ENCODE results near the gene KRTAP9-7.
"Not testable (repeated sequence)": the region's sequence is repeated elsewhere in the genome, so short reads cannot be mapped to it uniquely, and the experiment has no call there.

DNA sequence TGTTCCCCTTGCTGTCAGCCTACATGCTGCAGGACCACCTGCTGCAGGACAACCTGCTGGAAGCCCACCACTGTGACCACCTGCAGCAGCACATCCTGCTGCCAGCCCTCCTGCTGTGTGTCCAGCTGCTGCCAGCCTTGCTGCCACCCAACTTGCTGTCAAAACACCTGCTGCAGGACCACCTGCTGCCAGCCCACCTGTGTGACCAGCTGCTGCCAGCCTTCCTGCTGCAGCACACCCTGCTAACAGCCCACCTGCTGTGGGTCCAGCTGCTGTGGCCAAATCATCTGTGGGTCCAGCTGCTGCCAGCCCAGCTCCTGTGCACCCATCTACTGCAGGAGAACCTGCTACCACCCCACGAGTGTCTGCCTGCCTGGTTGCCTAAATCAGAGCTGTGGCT lies 4.2 kb upstream of the KRTAP9-7 start:
- TF ChIP-seq, protein P1, sequence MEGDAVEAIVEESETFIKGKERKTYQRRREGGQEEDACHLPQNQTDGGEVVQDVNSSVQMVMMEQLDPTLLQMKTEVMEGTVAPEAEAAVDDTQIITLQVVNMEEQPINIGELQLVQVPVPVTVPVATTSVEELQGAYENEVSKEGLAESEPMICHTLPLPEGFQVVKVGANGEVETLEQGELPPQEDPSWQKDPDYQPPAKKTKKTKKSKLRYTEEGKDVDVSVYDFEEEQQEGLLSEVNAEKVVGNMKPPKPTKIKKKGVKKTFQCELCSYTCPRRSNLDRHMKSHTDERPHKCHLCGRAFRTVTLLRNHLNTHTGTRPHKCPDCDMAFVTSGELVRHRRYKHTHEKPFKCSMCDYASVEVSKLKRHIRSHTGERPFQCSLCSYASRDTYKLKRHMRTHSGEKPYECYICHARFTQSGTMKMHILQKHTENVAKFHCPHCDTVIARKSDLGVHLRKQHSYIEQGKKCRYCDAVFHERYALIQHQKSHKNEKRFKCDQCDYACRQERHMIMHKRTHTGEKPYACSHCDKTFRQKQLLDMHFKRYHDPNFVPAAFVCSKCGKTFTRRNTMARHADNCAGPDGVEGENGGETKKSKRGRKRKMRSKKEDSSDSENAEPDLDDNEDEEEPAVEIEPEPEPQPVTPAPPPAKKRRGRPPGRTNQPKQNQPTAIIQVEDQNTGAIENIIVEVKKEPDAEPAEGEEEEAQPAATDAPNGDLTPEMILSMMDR (conservative IDR thresholded peaks at IDR 0.05) = not testable (repeated sequence)
- TF ChIP-seq EZH2 (IDR thresholded peaks at IDR 0.05; ENCODE audit: low read depth) = not testable (repeated sequence)

All from PC-9 (cell line).